K562 (cell line): Measurements from ENCODE around the gene TESMIN. TPM values are rescaled to one million over a fixed set of nuclear protein-coding genes. Genes with fewer than 3 reads are reported as not detected.

Experiments used
- ATAC-seq: fragments of 200-7000 bp; cut with Tn5 transposase; 3 replicates; pipeline ENCODE4 v1.9.1; 2020; ENCODE audit warnings: moderate library complexity
- BruUV-seq: library from RNA; stranded (reverse); fragments of 400-500 nt; replicated peaks from 2 replicates; lab custom pipeline; 2021; lab: Mats Ljungman, UMichigan
- CTCF ChIA-PET: fragments of 300-600 bp; formaldehyde crosslinking; extraction: SDS; loops from one replicate; lab custom pipeline; 2021; ENCODE audit warnings: low intra/inter-chr PET ratio; lab: Yijun Ruan, JAX
- POLR2A ChIA-PET: fragments of 300-600, 350-650 bp; sonication (Branson Sonifier 250); formaldehyde crosslinking; extraction: SDS; loops from one replicate; lab custom pipeline; 2021; ENCODE audit warnings: antibody characterized with exemption, inconsistent platforms; lab: Yijun Ruan, JAX
- DNase-seq, 4 experiments: peaks; one replicate each; pipeline versions ENCODE4 v3.0.0 to v3.0.0-alpha.2; 2011 to 2018; ENCODE audit warnings: low spot score in 3 of 4, mixed read lengths in 3 of 4; ENCODE audit errors: extremely low read depth in 1 of 4
- FAIRE-seq: peaks from 2 replicates; lab custom pipeline; 2011; peaks lifted over from hg19 to GRCh38; lab: Jason Lieb, UNC
- H2AFZ ChIP-seq: 2 replicates; pipeline ENCODE4 v1.6.0; 2011; ENCODE audit warnings: low read depth, low read length, control low read depth, inconsistent platforms
- H3K27ac ChIP-seq: fragments of 200-600 bp; 3 replicates; pipeline ENCODE4 v1.8.0; 2011; ENCODE audit warnings: low read depth, mild to moderate bottlenecking, control low read depth, inconsistent platforms, low read length, moderate library complexity, mixed read lengths; ENCODE audit errors: extremely low read depth
- H3K27me3 ChIP-seq, 2 experiments: fragments of 300-600 bp in 1 of 2; 2 replicates in 1 of 2; 3 replicates in 1 of 2; pipeline versions ENCODE4 v1.6.0 to v1.8.0; 2011; ENCODE audit warnings: inconsistent platforms in 2 of 2, low read length in 2 of 2, mild to moderate bottlenecking in 1 of 2, mixed read lengths in 1 of 2, moderate library complexity in 1 of 2; ENCODE audit not compliant: control insufficient read depth in 2 of 2, insufficient read depth in 2 of 2
- H3K36me3 ChIP-seq: fragments of 300-600 bp; 3 replicates; pipeline ENCODE4 v1.8.0; 2011; ENCODE audit warnings: mild to moderate bottlenecking, low read length, inconsistent platforms; ENCODE audit not compliant: control insufficient read depth, insufficient read depth
- H3K4me1 ChIP-seq, 2 experiments: fragments of 200-600 bp in 1 of 2; replicated peaks in 1 of 2; 2 replicates in 1 of 2; 3 replicates in 1 of 2; pipeline versions ENCODE4 v1.5.1 to v1.8.0; 2011; ENCODE audit warnings: inconsistent platforms in 2 of 2, low read length in 2 of 2, mild to moderate bottlenecking in 1 of 2, mixed read lengths in 1 of 2, moderate library complexity in 1 of 2; ENCODE audit not compliant: control insufficient read depth in 2 of 2, insufficient read depth in 2 of 2
- H3K4me2 ChIP-seq: 2 replicates; pipeline ENCODE4 v1.6.1; 2011; ENCODE audit warnings: low read length, control low read depth, inconsistent platforms, mixed read lengths; ENCODE audit not compliant: insufficient read depth
- H3K4me3 ChIP-seq: fragments of 200-600 bp; sonication (generic), shearing (Covaris generic); 2 replicates; pipeline ENCODE4 v1.5.1; 2016; ENCODE audit warnings: control low read depth, inconsistent platforms
- H3K79me2 ChIP-seq: fragments of 200-600 bp; 3 replicates; pipeline ENCODE4 v1.8.0; 2011; ENCODE audit warnings: low read length, inconsistent platforms; ENCODE audit not compliant: control insufficient read depth, insufficient read depth
- H3K9ac ChIP-seq, 2 experiments: 2 replicates each; pipeline versions ENCODE4 v1.6.0 to v1.6.1; 2011; ENCODE audit warnings: low read depth in 2 of 2, low read length in 2 of 2, control low read depth in 1 of 2, inconsistent platforms in 1 of 2, mild to moderate bottlenecking in 1 of 2, mixed read lengths in 1 of 2; ENCODE audit not compliant: insufficient read depth in 1 of 2
- H3K9me1 ChIP-seq: one replicate; pipeline ENCODE4 v1.6.0; 2011; ENCODE audit warnings: inconsistent platforms, mild to moderate bottlenecking, low read length, moderate library complexity; ENCODE audit not compliant: control insufficient read depth, insufficient read depth
- H3K9me3 ChIP-seq: replicated peaks from 2 replicates; pipeline ENCODE4 v1.5.1; 2011; ENCODE audit warnings: low read depth, low read length, inconsistent platforms; ENCODE audit not compliant: control insufficient read depth, insufficient read depth
- H4K20me1 ChIP-seq: replicated peaks from 2 replicates; pipeline ENCODE4 v1.6.1; 2011; ENCODE audit warnings: low read length, inconsistent platforms, mixed read lengths; ENCODE audit not compliant: control insufficient read depth, insufficient read depth
- CUX1 ChIP-seq: fragments of 200-800 bp; sonication (Bioruptor generic); IDR thresholded peaks from 2 replicates; pipeline ENCODE4 v1.6.1; 2016; ENCODE audit warnings: missing genetic modification characterization, missing compliant biosample characterization
- EGR1 ChIP-seq: fragments of 450-650 bp; conservative IDR thresholded peaks from 2 replicates; pipeline ENCODE4 v1.6.1; 2017; ENCODE audit warnings: mild to moderate bottlenecking
- EP400 ChIP-seq: fragments of 450-650 bp; IDR thresholded peaks from 2 replicates; pipeline ENCODE4 v1.6.1; 2017; ENCODE audit warnings: antibody characterized with exemption, mild to moderate bottlenecking, moderate library complexity
- FIP1L1 ChIP-seq: fragments of 200-400 bp; formaldehyde crosslinking; IDR thresholded peaks from 2 replicates; pipeline ENCODE4 v1.6.1; 2018; ENCODE audit warnings: mild to moderate bottlenecking, low read depth, low read length; ENCODE audit not compliant: poor library complexity, severe bottlenecking
- MAX ChIP-seq: sonication (generic); formaldehyde crosslinking; IDR thresholded peaks from 2 replicates; pipeline ENCODE4 v1.9.0; 2022; ENCODE audit warnings: mild to moderate bottlenecking, missing genetic modification reagents
- MCM7 ChIP-seq, 2 experiments: fragments of 450-650 bp; IDR thresholded peaks; 2 replicates each; pipeline ENCODE4 v1.6.1; 2016 to 2018
- NFRKB ChIP-seq: fragments of 450-650 bp; IDR thresholded peaks from 2 replicates; pipeline ENCODE4 v1.6.1; 2016; ENCODE audit warnings: low read depth
- PHB2 ChIP-seq: fragments of 450-650 bp; IDR thresholded peaks from 2 replicates; pipeline ENCODE4 v1.6.1; 2017; ENCODE audit warnings: low read depth
- POLR3G ChIP-seq: IDR thresholded peaks from 2 replicates; pipeline ENCODE4 v1.6.1; 2011; ENCODE audit not compliant: insufficient read length, insufficient replicate concordance; ENCODE audit errors: extremely low read depth
- SMAD4 ChIP-seq: fragments of 250-450 bp; sonication (Bioruptor Pico); conservative IDR thresholded peaks from 2 replicates; pipeline ENCODE4 v1.8.0; 2021; ENCODE audit warnings: inconsistent platforms, mild to moderate bottlenecking, moderate library complexity
- WGBS: fragments of 100-300 bp; shearing (Covaris generic); methylation state at CpG from one replicate; pipeline ENCODE4 v1.1.6; 2016; ENCODE audit warnings: low coverage, mixed read lengths; ENCODE audit not compliant: insufficient coverage; ENCODE audit errors: missing lambda C conversion rate; 5-methylcytosine and 5-hydroxymethylcytosine counted together
- in situ Hi-C: fragments of 300-500 bp; cut with MboI; formaldehyde crosslinking; loops from 4 replicates; pipeline ENCODE4 v1.15.0; 2018; ENCODE audit warnings: inconsistent platforms, mixed read lengths
- intact Hi-C: fragments of 100-400 bp; cut with micrococcal nuclease; formaldehyde crosslinking; loops from 2 replicates; pipeline ENCODE4 v1.14.2; 2022
- polyA plus RNA-seq, 8 experiments: library from polyadenylated mRNA; depleted of rRNA in 4 of 8; stranded (reverse) in 5 of 8; unstranded in 3 of 8; fragments of >200 nt; fragmentation: Nextera tagmentation in 2 of 8; fragmentation: Illumina TruSeq in 1 of 8; extraction: Ambion mirVana in 2 of 8; extraction: Trizol in 1 of 8; gene quantifications; 2 replicates each; pipeline versions ENCODE4 v1.2.1 to v1.2.3, GENCODE V29; 2011 to 2014; ENCODE audit warnings: inconsistent platforms in 1 of 8, missing spikeins in 1 of 8
- total RNA-seq, 7 experiments: library from RNA; depleted of rRNA in 6 of 7; stranded (reverse); fragments of >200 nt in 6 of 7; fragmentation: Illumina TruSeq in 2 of 7; extraction: Trizol in 2 of 7; gene quantifications; 2 replicates each; pipeline versions ENCODE4 v1.2.1 to v1.2.3, GENCODE V29; 2011 to 2021; ENCODE audit warnings: low replicate concordance in 1 of 7

TESMIN gene
- total and polyA plus RNA-seq, 9 of the 15 experiments (the other 6 are each of a cell fraction or from before 2014, with no cell fraction given), result 8.9 to 50.5 (median 15.0) TPM

GRCh38 chr11:68784653-68785052 lies 33.3 kb upstream of the TESMIN start:
- Histone ChIP-seq H3K4me3 (no peak overlapping the region), H3K9me1 (no peaks in the 10 kb centered on the region), H2AFZ (no peak overlapping the region), H3K27me3 (no peaks in the 10 kb centered on the region), H3K27ac (no peak overlapping the region), H3K79me2 (no peaks in the 10 kb centered on the region), H4K20me1 (no peaks in the 10 kb centered on the region), H3K36me3 (peaks cover 16% of the 10 kb centered on the region; the same call in 2 of the 3 replicates), H3K9me3 (no peaks in the 10 kb centered on the region), H3K9ac (peak overlapping the region in 1 of 2 experiments; percentile 50; a peak in 2 of 4 replicates), H3K4me1 (peaks cover 4 to 8% of the 10 kb centered on the region in 2 experiments), H3K4me2 (no peak overlapping the region)
- CTCF ChIA-PET, result no interaction called here
- POLR2A ChIA-PET, result interaction anchor here (0.5 kb wide), 1 partner anchor 18 kb away, joined by 3 read pairs; no protein-coding TSS in a partner anchor
- BruUV-seq, result no TSS peak
- TF ChIP-seq EP400, result no peak
- TF ChIP-seq SMAD4 (CRISPR knock-in tag), result no peak
- TF ChIP-seq PHB2, result no peak
- TF ChIP-seq POLR3G, result no peak
- TF ChIP-seq EGR1, result no peak
- TF ChIP-seq MAX (CRISPR knock-in tag), result no peak
- TF ChIP-seq CUX1 (CRISPR knock-in tag), result no peak
- TF ChIP-seq MCM7 (IDR thresholded peaks at IDR 0.05), result no peak
- no peak for TF ChIP-seq FIP1L1
- TF ChIP-seq NFRKB, result no peak
- in situ Hi-C loops, result no loop called here
- no peak for DNase-seq
- no peak for FAIRE-seq
- 87% methylated on average over 13 of the region's 16 CpGs for WGBS
- intact Hi-C loops, result no loop called here
- no peak for ATAC-seq
